HG02973 (cell line): Measurements from ENCODE around the gene IL23R.
A peak's percentile ranks its signal among the peaks of the same experiment; 100 is the strongest.
"Not testable (repeated sequence)": the region's sequence is repeated elsewhere in the genome, so short reads cannot be mapped to it uniquely, and the experiment has no call there.

Experiments
- ATAC-seq: cut with Tn5 transposase; IDR thresholded peaks from one replicate; pipeline ENCODE4 v1.9.1; 2021; ENCODE audit warnings: moderate library complexity; ENCODE audit not compliant: unreplicated experiment

Gene IL23R, protein sequence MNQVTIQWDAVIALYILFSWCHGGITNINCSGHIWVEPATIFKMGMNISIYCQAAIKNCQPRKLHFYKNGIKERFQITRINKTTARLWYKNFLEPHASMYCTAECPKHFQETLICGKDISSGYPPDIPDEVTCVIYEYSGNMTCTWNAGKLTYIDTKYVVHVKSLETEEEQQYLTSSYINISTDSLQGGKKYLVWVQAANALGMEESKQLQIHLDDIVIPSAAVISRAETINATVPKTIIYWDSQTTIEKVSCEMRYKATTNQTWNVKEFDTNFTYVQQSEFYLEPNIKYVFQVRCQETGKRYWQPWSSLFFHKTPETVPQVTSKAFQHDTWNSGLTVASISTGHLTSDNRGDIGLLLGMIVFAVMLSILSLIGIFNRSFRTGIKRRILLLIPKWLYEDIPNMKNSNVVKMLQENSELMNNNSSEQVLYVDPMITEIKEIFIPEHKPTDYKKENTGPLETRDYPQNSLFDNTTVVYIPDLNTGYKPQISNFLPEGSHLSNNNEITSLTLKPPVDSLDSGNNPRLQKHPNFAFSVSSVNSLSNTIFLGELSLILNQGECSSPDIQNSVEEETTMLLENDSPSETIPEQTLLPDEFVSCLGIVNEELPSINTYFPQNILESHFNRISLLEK

DNA sequence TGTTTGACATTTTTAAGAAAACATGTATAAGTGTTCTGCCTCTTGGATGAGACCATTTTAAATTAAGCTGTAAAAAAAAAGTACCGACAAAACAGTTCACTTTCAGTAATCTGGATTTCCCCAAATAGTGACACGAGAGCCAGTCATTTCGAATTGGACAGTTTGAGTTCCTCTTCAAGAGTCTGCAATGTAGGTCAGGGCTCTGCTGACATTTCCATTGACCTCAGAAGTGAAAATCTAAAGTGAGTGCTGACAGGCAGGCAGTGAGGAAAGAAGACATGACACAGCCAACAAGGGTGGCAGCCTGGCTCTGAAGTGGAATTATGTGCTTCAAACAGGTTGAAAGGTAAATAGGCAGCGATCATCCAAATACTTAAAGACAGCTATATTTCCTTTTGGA is at the start of gene IL23R:
Gene IL23R, plus strand, starts transcription at position 259 of the 400 bp plus-strand sequence. CDS start 1,667 bp downstream, outside the sequence.
- peak; percentile 86 for ATAC-seq

DNA sequence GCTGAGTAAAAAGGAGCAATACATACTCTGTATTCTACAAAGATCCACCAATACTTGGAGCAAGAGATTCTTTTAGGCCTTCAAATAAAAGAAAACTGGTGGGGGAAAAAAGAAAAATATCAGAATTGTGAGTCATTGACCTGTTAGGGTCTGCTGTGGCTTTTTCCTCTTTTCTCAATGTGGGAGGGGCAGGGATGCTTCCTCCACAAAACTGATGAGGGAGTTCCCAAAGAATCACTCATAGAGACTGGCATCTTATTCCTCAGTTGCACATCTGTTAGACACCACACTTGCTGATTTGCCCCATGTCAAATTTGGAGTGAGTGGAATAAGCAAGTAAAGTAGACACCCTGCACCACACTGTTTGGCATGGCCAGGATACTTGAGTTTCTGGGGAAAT is 48.1 kb upstream of the IL23R start:
- ATAC-seq: no peak

DNA sequence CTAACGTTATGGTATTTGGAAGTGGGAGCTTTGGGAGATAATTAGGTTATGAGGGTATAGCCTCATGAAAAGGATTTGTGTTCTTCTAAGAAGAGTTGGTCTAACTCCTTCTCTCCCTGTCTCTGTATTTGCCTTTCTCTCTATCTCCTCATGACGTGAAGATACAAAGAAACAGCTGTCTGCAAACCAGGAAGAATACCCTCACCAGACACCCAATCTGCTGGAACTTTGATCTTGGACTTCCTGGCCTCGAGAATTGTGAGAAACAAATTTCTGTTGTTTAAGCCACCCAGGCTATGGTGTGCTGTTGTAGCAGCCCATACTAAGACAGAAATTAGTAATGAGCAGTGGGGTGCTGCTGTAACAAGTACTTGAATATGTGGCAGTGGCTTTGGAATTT is 47.6 kb upstream of the IL23R start:
- no peak for ATAC-seq

DNA sequence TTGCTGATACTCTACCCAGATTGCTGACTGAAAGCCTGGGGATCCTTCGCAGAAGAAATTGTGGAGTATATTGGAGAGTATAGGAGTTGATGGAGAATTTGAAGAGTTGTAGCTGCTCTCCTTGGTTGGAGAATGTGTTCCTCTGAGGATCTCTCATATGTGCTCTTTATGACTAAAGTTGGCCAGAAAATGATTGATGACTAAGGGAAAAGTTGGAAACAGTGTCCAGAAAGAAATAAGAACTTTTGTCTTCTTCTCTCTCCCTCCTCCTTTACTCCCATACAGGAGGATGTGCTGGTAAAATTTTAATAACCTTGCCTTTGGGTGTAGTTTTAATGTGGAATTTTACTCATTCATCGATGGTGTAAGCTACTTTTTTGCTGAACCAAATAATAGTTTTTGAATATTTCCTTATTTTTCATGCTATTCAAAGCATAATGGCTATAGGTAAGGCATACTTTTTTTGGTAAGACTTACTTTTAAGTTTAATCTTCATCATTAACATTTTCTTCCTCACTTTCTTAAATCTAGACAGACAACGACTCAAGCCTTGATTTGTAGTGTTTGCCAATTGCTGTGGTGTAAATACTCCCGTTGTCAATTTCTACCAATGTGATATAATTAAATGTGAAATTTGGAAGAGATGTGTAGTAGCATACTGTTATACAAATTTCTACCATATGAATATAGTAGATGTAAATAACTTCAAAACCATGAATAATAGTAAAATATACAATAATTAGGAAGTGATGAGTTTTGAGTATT is 45.2 kb upstream of the IL23R start:
- no peak for ATAC-seq

DNA sequence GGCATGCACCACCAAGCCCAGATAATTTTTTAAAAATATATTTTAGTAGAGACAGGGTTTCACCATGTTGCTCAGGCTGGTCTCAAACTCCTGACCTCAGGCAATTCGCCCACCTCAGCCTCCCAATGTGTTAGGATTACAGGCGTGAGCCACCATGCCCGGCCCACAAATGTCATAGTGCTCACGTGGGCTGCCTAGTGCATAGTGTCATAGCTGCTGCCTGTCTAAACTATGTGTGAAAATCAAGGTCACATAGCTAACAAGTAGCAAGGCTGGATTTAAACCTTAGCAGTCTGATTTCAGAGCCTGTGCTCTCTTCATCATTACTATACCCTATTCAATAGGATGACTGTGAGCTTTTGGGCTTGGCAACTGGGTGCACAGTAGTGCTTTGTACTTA is 41.8 kb upstream of the IL23R start:
- ATAC-seq: no peak

DNA sequence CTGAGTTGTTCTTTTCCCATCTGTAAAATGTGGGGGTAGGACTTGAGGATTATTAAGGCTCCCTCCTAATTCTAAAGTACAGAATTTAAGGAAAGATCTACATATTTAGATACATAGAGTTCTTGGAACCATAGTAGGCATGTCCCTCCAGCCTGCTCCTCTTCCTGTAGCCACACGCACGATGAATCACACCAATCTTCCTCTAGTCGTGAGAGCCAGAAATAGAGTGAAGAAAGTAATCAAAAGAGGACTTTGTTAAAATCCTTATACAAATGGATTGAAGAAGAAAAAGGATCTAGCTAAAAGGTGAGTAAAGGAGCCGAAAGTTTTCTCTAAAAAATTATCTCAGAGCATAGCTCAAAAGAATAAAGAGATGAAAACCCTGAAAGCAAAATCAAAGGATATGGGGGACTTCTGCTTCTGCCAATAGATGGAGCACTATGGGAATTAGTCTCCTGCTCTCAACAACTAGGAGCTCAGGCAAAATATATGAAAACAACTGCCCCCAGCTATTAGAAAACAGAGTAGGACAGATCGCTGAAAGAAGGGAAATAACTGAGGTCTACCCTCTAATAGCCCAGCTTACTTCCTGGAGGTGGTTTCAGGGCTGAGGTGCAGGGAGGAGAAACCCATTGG is 40.0 kb upstream of the IL23R start:
- no peak for ATAC-seq

DNA sequence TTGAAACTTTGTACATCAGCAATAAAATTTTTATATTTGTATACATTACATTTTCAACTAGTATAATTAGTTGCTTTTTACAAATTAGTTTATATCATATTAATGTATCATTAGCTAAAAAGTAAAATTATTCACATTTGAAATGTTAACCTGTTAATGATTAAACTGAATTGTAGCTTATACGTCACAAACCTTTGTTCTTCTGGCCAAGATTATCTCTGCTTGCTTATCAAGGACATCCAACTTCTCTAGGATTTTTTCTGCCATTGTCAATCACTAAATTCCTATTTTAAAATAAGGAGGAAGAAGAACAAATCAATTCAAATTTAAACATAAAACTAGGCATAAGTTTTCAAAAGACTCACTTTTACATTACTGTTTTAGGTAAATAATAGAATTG is 39.3 kb upstream of the IL23R start:
- no peak for ATAC-seq

DNA sequence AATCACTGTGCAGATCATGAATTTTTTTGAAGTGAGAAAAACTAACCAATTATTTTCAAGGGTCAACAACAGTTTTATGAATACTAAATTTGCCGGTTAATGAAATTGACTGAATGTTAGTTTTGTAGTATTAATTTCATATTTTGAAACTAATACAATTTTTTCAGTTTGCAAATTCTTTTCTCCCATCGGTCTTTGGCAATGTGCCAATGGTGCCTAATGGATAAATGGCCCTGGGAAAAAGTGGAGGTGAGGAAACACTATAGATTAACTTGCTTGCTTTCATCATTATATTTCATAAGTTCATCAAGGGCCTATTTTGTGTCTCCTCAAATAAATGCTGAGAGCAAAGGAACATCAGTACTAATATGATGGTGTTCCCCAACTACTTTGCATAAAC is 35.6 kb upstream of the IL23R start:
- ATAC-seq: no peak

DNA sequence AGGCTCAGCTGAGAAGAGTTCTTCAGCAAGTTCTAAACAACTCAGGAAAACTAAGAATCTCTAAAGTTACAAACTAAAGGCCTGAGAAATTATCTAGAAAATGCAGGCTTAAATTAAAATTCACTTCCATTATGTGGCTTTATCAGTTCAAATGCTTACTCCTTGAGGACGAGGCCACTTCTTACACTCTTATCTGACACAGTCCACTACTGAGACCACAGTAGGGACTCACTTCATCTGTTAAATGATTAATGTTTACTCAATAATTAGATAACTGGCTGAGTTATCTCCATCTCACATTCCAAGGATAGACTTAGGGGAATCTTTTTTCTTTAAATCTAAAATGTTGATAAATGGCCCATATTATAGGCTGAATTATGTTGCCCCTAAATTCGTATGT is 33.1 kb upstream of the IL23R start:
- ATAC-seq: no peak

DNA sequence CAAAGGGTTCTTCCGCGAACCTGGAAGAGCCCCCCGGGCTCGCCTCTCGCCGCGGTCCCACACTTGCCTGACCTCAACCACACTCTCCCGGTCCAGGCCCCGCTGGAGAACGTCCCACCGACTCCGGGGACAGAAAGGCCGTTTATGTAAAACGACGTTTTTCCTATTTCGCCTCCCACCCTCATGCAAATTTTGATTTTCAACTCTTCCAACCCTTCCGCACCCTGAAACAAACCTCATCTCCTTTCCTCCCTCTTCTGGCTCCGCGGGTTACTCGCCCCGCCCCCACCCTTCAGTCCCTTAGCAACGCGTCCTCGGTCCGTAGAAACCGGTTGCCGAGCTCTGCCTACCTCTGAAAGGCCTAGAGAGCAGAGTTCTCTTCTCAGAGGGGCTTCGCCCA is 31.6 kb upstream of the IL23R start, which contains the start of gene C1orf141:
Gene C1orf141, minus strand, starts transcription at position 276 of the 400 bp plus-strand sequence. CDS start 7,730 bp downstream, outside the sequence.
- no peak for ATAC-seq

DNA sequence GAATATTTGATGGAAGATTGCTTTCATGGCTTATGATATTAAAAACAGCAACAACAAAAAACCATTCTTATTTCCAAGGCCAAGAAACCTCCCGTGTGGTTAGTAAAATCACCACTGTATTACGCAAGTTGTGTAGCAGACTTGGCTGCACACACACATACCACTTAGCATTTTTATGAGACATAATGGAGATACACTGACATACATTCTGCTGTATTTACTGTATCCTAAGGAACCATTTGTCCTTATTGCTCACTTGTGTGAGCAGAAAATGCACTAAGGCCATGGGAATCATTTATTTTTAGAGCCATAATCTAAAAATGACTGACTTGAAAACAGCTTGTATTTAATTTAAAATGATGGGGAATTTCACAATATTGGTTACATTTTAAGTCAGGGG is 30.9 kb upstream of the IL23R start:
- ATAC-seq: no peak

DNA sequence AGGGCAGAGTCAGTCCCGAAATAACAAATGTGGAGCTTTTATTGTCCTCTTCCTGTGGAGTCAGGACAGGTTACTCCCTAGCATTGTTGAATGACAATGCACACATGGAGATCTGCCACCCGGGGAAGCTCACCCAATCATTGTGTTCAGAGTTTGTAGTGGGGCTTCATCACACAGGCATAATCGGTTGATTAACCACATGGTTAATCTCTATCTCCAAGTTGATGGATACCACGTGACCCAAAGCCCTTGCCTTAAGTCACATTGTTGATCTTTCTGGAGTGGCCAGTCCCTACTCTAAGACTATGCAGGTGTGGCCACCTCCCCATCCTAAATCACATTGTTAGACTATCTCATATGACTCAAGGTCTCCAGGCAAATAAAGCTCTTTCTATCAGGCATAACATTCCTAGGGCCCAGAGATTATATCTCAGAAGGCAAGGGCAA is 28.9 kb upstream of the IL23R start:
- no peak for ATAC-seq

DNA sequence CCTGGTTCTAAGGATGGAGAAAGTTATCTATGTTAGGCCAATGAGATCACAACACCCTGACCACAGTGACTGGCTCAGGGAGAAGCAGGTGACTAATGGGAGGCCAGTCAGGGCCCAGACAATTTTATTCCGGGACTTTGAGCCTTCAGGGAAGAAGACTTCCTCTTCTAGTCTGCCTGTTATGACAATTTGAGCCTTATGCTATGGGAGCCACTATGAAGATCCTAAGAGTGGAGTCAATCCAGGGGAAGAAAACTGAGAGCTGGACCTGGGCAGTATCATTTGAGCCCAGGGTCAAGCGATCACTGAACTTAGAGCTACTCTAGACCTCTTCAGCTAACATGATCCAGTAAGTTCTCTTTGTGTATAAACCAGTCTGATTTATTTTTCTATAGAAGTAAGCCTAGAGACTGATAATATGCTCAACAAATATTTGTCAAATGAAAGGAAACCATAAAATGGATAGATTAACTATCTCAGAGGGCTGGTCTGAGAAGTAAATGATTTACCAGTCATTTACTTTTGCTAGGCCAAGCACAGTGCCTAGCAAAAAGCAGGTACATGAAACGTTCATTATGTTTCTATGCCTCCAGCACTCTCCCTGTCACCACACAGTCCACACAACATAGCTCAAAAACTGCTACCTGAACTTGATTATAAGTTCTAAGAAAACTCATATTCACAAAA is 27.3 kb upstream of the IL23R start:
- ATAC-seq: no peak

DNA sequence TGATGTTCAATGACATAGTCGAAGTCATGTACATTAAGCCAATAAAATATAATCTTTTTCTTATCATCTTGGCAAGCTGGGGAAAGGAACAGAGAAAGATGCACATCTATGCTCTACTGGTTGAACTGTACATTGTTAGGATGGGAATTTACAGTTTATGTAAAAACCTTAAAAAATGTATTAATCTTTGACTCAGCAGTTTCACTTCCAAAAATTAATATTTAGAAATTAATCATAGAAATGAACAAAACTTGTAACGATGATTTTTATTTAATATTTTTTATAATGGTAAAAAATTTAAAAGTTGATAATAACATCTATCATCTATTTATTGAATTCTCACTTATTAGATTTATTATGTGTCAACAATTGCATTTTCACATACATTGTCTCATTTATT is 25.8 kb upstream of the IL23R start:
- ATAC-seq: no peak

DNA sequence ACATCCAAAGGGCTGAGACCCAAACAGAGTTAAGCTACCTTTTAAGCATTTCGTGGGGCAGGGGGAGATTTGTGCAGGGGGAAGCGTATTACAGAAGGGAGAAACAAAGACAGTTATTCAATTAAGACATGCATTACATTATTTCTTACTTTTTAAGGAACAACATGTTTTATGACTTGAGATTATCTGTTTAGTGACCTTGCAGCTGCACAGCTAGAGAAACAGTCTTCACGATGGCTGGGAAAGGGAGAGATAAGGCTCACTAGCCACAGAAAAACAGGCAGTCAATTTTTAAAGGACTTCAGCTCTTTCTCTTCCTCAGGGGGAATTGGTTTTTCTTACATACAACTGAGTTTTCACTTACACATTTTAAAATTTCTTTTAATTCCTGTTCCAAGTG is 24.4 kb upstream of the IL23R start:
- not testable (repeated sequence) for ATAC-seq

DNA sequence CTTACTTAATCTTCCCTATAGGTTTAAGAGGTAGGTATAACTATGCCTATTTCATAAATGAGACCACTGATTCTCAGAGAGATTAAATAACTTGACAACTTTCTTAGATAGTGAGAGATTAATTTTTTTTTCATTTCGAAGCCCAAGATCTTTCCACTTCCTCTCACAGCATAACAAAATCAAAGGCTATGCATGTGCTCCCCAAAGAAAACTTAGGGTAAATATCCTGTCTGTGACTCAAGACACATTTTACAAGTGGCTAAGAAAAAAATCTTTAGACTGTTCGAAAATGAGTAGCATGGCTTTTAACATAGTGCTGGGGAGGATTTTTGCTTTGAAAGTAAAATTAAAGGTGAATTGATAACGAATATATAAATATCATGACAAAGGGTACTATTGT is 23.3 kb upstream of the IL23R start:
- no peak for ATAC-seq

DNA sequence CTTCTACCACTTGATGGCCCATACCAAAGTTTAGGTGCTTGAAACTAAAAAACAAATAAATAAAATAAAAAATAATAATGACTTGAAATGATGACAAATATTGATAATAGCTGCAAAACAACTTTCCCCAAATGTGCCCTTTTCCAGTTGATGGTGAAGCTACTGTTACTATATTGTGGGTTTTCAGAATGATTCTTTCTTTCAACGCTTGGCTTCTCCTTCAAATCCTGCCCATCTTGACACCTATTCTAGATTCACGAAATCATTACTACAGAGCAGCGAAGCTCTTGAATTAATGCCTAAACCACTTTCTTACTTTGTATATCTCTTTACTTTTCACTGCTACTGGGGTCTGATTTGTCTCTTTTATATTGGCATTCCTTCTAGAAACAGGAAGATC is 22.3 kb upstream of the IL23R start:
- ATAC-seq: no peak

DNA sequence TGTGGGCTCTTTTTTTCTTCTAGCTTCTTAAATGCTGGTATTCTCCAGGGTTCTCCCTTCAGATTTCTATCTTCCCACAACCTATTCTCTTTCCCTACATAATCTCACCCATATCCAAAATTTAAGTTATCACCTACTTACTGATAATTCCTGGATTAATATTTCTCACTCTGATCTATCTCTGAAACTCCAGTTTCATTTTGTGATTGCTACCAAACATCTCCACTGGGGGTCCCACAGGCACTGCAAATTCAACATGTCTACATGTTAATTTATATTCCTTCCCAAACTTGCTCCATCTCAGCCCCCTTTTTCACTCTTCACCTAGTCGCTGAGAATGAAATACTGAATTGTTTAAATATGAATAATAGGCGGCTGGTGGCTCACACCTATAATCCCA is 21.6 kb upstream of the IL23R start:
- ATAC-seq: no peak

DNA sequence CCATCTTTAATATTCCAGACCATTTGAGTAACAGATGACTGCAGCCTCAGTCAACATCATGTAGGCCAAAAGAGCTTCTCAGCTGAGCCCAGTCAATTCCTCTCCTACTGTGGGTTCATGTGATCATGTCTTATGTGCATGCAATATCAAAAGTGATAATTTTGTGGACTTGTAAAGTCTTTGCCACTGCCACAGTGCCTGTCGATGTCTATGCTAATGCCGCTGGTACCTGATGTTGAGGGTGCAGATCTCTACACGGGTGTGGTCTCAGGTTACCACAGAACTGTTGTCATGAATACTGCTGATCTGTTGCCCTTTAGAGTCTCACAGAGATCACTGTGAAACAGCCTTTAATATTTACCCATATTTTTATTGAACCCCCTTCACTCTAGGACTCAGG is 20.2 kb upstream of the IL23R start:
- no peak for ATAC-seq

DNA sequence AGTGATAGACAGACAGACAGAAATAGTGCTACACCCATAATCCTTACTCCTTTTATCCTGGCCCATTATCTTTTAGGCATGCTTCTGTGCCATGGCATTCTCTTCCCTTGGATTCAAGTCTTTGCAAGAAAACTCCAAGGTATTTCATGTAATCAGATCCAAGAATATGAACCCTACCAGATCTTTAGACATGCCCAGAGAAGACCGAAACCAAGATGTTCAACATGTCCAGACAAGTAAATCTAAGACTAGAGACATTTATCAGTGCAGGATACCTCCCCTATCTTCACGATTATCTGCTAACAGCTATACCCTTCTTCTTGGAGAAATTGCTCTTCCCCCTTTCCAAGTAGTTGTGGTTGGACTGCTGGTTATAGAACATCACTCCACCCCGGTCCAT is 19.7 kb upstream of the IL23R start:
- ATAC-seq: no peak

DNA sequence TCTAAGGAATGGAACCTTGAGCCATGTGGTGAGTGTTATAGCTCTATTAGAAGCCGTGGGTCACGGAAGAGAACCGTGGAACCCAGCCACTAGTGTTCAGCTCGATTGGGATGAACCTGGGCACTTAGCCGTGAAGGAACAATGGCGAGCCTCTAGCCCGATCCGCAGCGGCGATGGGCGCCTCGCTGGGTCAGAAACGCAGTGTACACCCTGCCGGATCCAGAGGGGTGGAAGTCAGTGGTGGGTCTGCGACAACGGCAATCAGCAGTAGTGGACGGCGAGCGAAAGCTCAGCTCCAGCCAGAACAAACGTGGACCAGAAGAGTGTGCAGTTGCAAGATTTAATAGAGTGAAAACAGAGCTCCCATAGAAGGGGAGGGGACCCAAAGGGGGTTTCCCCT is 18.3 kb upstream of the IL23R start:
- ATAC-seq: not testable (repeated sequence)
